Smooth muscle cell of the brain vasculature (primary cell): ENCODE data around the gene TAL1.
A peak's percentile ranks its signal among the peaks of the same experiment; 100 is the strongest.
"Not testable (repeated sequence)": the region's sequence is repeated elsewhere in the genome, so short reads cannot be mapped to it uniquely, and the experiment has no call there.

ENCODE experiments used
- DNase-seq: peaks from one replicate; pipeline ENCODE4 v3.0.0-alpha.2; 2012; ENCODE audit warnings: low read depth, low spot score

The TAL1 gene

DNA sequence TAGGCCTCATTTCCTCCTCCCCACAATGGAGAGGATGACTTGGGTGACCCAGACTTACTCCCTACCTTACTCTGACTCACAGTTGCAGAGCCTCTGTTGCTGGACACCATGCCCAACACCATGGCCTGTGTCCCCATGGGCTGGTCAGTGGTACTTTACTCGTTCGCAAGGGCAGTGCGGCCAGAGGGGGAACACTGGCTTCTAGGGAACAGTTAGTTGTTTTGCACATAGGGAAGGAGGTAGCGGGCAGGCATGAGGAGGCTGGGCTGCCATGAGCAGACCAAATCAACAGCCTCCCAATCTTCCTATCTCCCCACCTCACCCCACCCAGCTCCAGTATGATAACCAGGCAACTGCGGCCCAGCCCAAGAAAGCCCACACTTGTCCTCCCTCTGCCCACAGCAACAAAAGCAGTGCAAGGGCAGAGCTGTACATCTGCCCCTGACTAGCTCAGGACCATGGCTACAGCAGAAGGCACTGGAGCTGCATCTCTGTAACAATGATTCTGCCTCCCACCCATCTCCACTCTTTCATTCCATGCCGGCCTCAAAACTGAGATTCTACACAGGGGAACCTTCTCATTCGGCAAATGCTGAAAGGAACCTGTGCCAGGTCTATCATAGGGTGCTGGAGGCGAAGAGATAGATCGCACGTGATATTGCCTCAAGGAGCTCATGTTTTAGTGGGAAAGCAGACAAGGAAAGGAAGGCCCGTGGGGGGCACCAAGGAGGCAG is 18.6 kb downstream of the TAL1 start:
- DNase-seq: no peak

DNA sequence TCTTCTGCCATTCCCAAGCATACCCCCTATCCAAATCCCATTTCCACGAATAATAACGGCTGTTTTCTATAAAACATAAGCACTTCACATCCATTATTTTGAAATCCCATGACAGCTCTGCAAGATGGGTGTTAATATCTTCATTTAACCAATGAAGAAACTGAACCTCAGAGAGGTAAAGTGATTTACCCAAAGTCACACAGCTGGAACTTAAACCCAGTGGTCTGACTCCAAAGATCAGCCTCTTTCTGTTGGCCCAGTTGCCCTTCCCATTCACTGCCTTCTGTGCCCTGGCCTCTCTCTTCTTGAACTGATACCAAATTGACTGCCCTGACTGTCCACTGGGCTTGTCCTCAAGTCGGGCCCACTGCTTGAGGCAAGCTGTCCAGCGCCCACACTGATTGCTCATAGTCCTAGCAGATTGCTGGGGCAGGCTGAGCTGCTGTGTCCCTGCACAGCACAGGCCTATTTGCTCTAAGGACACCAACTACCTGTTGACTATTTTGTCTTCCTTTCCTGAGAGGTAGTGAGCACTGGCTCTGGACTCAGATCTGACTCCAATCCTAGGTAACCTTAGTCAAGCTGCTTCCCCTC is 19.3 kb downstream of the TAL1 start:
- no peak for DNase-seq

DNA sequence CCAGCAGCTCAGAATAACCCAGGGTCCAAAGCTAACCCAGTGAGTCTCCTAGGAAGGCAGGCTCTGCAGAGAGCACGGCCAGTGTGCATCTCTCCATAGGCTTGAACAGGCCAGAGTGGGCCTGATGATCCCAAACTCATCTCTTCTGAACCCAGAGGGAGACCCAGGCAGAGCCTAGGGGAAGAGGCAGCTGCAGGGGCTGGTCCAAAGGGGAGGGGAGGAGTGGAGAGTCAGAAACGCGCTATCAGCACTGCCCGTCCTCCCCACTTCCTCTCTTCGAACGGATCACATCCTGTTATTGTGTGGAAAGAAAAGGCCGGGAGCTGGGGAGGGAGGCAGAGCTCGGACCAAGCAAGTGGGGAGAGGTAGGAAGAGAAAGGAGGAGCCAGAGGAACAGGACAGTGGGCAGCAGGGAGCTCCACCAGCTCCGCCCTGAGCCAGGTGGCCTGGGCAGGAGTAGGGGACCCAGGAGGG is 20.2 kb downstream of the TAL1 start:
- no peak for DNase-seq

DNA sequence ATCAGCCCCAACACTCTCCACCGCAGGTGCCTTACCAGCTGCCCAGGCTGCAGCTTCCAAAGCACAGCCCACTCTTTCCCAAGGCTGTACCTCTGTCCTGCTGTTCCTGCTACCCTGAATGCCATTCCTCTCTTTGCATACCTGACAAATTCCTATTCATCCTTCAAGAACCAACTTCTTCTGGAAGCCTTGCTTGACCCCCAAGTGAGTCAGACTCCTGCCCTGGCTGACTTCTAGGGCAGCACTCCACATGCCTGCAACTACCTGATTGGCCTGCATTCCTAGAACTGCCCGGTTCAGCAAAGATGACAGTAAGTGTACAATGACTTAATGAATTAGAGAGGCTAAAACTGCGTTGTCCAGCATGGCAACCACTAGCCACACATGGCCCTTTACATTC is 21.4 kb downstream of the TAL1 start:
- DNase-seq: no peak

DNA sequence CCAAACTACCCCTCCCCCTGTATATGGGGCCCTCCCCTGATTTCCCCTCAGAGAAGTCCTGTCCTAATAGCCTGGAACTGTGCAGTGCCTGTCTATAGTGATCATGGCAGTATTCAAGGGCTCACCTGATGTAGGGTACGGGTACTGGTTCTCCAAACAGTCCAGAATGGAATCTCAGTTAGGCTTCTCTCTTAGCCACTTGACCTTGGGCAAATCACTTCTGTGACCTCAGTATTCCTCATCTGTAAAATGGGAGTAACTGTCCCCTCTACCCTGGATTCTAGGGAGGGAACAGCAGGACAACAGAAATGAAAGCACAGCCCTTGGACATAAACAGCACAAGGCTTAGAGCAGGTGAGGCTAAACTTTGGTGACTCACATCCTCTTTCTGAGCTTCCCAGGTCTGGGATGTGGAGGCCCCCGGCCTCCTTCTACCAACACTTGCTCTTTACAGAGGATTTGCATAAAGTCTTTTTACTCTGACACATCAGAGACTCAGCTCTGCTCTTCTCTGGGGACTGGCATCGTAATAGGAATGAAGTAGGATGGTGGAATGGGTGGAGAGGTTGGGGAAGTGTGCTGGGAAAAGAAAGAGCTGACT is 22.2 kb downstream of the TAL1 start:
- DNase-seq: no peak

DNA sequence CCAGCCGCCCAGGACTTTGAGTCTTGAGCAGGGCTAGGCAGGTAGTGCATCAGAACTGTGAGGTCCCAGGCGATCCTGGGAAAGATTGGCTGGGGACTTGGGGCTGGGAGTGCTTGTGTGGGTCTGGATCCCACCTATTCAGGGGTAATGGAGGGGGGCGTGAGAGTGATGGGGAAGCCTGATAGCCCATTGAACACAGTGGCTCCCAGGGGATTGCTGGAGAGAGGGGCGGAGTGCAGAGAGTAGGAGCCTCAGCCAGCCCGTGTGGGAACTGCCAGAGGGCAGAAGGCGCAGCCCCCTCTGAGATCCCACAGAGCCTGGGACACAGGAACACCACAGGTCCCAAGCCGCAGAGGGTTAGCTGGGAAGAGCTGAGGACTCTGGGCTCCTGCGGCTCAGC is 22.9 kb downstream of the TAL1 start:
- no peak for DNase-seq

DNA sequence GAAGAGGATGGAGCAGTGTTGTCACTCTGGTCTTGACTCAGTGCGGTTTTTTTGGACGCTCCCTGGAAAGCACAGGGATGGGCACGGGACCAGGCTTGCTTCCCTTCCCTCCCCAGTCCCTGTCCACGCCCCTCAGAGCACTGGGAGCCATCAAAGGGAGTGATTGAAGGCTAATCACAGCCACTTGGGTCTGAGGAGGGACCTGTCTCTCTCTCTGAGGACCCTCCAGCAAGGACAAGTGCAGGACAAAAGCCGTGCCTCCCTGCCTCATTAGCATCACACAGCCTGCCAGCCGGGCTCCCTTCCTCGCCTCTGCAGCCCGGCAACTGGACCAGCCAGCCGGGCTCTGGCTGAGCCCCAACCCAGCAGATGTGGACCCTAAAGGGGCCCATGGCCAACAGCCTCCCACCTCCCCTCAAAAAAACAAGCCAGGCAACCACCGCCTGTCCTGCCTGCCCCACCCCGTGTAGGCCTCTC is 23.6 kb downstream of the TAL1 start:
- no peak for DNase-seq

DNA sequence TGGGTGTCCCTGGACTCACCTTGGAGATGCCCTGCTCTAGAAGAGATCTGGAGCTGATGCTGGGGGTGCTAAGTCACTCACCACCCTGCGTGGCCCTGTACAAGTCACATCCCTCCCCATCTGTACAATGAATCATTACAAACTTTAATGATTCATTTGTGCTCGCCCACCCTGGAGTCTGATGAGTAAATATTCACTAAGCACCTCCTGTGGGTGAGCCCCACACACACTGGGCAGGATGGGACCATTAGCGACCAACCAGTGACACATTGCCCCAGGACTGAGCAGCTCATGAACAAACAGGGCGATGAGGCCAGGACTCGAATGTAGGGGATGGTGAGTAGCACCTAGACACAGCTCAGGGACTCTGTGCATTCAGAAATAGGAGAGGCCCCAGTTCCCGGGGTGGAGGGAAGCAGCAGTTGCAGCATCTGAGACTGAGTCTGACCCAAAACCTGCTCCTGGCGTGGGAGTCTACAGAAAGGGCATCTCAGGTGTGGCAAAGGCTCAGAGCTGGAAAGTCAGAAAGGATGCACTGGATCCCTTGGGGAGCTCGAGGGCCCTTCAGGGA is 24.1 kb downstream of the TAL1 start:
- DNase-seq: no peak

DNA sequence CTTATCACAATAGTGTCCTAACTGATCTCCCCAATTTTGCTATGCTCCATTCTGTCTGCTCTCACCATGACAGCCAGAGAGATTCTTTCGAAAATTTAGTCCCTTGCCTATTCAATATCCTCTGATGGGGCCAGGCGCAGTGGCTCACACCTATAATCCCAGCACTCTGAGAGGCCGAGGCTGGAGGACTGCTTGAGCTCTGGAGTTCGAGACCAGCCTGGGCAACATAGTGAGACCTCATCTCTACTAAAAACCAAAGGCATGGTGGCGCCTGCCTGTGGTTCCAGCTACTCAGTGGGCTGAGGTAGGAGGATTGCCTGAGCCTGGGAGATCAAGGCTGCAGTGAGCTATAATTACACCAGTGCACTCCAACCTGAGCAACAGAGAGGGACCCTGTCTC is 26.1 kb downstream of the TAL1 start:
- no peak for DNase-seq

DNA sequence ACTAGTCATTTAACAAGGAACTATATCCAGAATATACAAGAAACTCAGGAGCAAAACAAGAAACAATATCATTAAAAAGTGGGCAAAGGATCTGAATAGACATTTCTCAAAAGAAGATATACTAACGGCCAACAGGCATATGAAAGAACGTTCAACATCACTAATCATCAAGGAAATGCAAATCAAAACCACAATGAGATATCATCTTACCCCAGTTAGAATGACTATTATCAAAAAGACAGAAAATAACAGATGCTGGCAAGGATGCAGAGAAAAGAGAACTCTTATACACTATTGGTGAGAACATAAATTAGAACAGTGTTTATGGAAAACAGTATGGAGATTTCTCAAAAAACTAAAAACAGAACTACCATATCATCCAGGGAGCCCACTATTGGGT is 28.5 kb downstream of the TAL1 start:
- DNase-seq: not testable (repeated sequence)

DNA sequence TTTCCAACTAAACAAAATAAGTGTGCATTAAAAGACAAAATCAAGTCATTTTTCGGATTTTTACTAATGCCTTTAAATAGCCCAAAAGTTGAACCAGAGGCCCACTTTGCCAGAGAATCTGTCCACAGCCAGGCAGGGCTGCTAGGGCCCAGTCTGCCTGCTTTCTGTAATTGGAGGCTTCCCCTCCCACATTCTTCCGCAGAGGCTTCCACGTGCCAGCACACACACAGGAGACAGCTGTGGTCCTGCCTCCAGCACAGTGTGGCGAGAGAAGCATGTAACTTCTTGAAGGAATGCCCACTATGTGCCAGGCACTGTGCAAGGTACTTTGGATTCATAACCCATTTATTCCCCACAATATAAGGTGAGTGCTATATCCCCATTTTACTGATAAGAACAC is 30.8 kb downstream of the TAL1 start:
- DNase-seq: no peak

DNA sequence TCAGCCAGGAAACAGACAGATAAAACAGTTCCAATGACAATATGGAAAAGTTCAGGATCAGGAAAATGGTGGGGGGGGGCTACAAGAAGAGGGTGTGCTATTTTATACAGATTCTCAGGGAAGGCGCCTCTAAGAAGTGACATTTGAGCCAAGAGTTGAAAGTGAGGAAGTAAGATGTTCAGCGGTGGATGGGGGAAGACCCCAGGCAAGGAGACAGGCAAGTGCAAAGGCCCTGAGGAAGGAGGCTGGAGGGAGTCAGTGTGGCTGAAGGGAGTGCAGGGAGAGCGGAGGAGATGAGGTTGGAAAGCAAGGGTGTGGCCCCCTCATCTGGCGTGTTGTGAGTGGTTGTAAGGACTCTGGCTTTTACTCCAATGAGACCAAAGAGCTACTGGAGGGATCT is 33.8 kb downstream of the TAL1 start:
- DNase-seq: no peak

DNA sequence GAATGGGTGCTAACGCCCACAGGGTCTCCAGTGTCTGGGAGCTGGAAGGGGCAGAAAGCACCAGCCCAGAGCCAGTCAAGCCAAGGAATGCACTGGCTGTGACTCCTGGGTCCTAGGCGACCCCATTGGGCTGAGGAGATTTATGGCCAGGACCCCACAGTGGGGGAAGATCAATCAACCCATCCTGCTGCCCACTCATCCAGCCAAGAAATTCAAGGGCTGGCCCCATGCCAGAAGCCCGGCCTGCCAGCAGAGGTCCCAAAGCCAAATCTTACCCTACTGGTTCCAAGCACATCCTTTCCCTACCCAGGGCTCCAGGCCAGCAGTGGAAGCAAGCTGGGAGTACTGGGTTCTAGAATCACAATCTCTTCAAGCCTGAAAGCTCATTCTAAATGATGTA is 35.4 kb downstream of the TAL1 start:
- DNase-seq: no peak

DNA sequence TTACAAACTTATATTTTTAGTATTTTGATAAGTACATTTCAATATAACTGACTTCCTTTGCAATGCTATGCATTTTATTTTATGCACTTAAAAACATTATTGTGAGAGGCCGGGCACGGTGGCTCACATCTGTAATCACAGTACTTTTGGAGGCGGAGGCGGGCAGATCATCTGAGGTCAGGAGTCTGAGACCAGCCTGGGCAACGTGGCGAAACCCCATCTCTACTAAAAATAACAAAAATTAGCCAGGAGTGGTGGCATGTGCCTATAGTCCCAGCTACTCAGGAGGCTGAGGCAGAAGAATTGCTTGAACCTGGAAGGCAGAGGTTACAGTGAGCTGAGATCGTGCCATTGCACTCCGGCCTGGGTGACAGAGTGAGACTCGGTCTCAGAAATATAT is 36.0 kb downstream of the TAL1 start:
- DNase-seq: not testable (repeated sequence)

DNA sequence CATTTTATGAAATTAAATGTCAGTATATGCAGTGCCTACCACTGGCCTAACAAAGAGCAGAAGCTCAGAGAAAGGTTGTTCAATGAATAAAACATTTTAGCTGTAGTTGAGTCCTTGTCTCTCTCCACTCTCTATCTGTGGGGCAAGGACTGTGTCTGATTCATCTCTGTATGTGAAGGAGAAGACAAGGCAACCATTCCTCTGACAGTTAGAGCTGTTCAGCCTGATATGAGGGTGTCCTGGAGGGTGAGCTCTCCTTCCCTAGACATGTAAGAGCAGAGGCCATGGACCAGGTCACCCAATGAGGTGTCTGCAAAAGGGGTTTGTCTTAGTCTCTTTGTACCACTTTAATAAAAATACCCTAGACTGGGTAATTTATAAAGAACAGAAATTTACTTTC is 37.7 kb downstream of the TAL1 start:
- DNase-seq: no peak

DNA sequence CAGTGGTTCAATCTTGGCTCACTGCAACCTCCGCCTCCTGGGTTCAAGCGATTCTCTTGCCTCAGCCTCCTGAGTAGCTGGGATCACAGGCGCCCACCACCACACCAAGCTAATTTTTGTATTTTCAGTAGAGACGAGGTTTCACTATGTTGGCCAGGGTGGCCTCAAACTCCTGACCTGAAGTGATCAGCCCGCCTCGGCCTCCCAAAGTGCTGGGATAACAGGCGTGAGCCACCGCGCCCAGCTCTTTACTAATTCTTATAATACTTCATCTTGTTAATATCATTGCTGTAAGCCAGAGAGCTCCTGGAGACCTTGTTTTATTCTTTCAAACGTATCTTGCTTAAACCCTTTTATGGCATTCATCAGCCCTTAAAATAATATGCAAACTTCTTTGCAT is 38.5 kb downstream of the TAL1 start:
- DNase-seq: not testable (repeated sequence)

DNA sequence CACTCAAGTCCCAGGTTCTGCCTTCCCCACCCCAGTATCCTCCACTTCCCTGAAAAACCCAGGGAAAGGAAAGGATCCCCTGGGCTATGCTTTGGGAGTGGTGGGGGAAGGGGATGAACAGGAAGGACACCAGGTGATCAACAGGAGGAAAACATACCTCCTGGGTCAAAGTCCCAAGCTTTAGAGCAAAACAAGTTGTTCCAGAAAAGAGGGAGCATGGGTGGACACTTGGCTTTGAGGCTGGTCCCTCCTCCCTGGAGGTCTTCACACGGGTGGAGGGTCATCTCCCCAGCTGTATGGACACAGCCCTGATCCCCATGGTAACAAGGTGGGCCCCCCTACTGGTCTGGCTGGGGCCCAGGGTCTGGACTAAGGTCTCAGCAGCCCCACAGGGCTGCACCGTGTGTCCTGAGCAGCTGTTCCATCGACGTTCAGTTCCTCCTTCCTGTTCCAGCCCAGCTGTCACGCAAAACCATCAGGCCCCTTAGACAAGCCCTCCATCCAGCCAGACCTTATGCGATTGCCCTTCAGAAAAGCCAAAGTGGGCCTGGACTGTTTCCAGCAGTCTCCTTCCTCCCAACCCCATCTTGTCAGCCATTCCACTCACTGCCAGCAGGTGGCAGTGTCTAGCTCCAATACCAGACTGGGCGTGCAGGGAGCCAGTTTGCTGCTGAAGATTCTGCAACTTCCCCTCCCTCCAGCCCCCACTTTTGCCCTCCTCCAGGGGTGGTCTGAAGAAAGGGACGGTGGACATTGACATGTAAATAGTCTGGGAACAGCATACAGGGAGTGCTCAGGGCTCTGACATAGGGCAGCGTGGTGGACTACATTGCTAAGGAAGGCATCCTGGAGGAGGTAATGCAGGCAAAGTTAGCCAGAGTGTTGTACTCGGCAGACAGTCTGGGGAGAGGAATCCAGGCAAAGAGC is 39.3 kb downstream of the TAL1 start:
- peak; percentile 44 for DNase-seq

DNA sequence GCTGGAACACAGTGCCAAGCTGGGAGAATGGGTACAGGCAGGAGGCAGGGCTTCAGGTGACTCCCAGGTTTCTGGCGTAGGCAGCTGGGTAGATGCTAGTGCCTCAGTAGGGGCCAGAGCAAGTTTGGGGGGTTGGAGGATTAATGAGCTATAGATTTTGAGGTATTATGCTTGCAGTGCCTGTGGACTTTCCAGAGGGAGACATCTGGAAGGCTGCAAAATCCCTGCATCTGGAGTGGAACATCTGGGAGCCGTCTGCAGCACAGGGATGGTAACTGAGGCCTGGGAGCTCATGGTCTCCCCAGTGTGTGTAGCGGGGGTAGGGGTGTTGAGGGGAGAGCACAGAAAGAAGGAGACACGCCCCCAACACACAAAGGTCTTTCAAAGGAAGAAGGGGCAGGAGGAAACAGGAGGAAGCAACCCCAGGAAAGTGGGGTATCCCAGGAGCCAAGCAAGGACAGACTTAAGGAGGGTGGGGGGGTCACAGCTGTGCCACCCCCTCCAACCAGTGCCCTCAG is 40.0 kb downstream of the TAL1 start:
- no peak for DNase-seq

DNA sequence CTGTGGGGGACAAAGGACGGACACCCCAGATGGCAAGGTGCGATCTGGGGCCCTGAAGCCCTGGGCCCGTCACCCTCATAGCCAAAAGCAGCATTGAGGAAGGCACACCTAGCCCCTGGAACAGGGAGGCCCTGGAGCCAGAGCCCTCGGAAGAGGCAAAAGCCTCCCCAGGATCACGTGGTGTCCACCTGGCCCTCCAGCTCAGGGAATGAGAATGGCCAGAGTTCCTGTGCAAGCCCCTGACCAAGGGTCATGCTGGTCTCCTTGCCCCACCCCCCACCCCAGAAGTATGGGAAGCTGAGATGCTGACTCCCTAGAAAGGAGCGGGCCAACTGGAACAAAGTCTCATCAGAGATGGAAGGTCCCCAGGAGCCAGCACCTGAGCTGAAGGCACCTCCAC is 41.2 kb downstream of the TAL1 start:
- no peak for DNase-seq

DNA sequence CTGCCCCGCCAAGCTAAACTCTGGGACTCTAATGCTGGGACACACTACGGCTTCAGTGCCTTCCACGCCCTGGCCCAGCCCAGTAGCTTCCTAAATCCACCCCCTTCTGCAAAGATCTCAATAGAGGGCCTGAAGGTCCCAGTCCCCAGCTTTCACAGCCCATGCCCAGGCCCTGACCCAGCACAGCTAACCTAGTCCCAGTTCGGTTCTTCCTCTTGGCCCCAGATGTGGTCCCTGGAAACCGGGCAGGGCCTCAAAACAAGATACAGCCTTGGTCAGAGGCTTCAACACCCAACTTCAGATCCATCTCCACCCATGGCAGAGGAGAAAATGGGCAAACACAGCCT is 41.5 kb downstream of the TAL1 start:
- DNase-seq: no peak

DNA sequence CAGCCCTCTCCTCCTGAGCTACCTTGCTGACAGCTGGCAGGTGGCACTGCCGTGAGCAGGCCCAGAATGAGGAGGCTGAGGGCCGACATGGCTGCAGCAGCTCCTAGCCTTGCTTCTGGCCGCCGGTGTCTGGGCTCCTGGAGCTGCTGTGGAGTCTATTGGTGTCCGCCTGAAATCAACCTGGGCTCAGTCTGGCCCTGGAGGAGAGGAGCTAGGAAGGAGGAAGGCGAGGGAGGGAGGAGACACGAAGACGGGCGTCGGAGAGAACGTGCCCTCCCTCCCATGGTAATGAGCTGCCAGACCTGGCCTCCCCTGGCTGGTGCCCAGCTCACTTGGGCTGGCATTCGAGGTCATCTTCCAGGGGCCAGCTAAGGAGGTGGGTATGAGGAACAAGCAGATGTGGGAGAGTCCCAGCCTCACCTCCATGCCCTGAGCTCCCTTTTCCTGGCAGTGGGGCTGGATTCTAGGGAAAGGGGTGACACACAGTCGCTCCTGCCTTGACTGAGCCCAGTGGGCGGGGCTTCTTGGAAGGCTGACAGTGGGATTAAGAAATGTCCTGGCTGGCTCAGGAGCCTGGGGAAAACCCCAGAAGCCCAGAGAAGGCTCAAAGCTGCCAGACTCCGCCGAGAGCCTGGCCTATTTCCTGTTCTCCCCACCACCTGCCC is 42.0 kb downstream of the TAL1 start, which contains the start of gene PDZK1IP1:
TSS of gene PDZK1IP1 (minus strand) at position 193 of the 665 bp plus-strand sequence. CDS start at position 89, 104 bp downstream.
- DNase-seq: no peak
